Measurements from ENCODE around the gene TMEM106C. TPM values are rescaled to one million over a fixed set of nuclear protein-coding genes. Genes with fewer than 3 reads are reported as not detected.

Gene TMEM106C
- polyA plus RNA-seq, 1 donor (not counting 4 experiments of a cell fraction or from before 2014, with no cell fraction given) = 134 TPM

DNA sequence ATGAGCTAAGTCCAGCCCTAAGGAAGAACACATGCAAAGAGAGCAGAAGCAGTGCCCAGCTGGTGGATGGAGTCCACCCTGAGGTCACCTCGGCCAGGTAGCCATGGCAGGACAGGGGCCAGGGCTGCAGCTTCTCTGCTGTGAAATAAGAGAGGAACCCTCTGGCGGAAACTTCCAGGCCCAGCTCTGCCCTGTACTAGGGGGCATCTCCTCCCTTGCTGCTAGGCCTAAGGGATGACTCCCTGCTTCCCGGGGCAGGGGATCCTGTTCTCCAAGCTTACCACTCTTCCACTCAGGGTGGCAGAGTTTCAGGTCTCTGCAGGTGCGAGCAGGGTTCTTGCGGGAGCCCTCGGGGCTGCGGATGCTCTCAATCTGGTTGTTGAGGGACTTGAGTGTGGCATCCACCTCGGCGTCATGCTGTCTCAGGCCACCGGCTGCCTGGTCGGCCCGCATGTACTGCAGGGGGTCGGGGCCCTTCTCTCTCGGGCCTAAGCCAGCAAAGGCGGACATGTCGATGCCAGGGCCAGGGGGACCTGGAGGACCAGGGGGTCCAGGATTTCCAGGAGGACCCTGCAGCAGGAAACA lies 11.7 kb downstream of the TMEM106C start:
- TF ChIP-seq EZH2 (IDR thresholded peaks at IDR 0.05; ENCODE audit: low read length) = no peak
- TF ChIP-seq, protein P1, sequence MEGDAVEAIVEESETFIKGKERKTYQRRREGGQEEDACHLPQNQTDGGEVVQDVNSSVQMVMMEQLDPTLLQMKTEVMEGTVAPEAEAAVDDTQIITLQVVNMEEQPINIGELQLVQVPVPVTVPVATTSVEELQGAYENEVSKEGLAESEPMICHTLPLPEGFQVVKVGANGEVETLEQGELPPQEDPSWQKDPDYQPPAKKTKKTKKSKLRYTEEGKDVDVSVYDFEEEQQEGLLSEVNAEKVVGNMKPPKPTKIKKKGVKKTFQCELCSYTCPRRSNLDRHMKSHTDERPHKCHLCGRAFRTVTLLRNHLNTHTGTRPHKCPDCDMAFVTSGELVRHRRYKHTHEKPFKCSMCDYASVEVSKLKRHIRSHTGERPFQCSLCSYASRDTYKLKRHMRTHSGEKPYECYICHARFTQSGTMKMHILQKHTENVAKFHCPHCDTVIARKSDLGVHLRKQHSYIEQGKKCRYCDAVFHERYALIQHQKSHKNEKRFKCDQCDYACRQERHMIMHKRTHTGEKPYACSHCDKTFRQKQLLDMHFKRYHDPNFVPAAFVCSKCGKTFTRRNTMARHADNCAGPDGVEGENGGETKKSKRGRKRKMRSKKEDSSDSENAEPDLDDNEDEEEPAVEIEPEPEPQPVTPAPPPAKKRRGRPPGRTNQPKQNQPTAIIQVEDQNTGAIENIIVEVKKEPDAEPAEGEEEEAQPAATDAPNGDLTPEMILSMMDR (optimal IDR thresholded peaks at IDR 0.05 in 1 of 3, IDR thresholded peaks at IDR 0.05 in 1 of 3, conservative IDR thresholded peaks at IDR 0.05 in 1 of 3; ENCODE audit: extremely low read depth in 1 of 3, insufficient read depth in 2 of 3, low read length in 3 of 3) = no peak
- Histone ChIP-seq H3K9ac (ENCODE audit: control insufficient read depth, extremely low read depth, insufficient read depth, low read length) (no peak overlapping the region), H3K27ac (ENCODE audit: control insufficient read depth, insufficient read depth, low read length) (no peak overlapping the region), H3K4me1 (ENCODE audit: control insufficient read depth, extremely low read depth, insufficient read depth, low read length) (peaks cover 6% of the 10 kb centered on the region), H3K36me3 (ENCODE audit: control insufficient read depth in 2 of 2, extremely low read depth in 1 of 2, insufficient read depth in 2 of 2, low read length in 2 of 2) (no peaks in the 10 kb centered on the region), H3K9me3 (ENCODE audit: control insufficient read depth, low read depth, low read length) (no peaks in the 10 kb centered on the region), H3K4me3 (ENCODE audit: control insufficient read depth in 2 of 3, extremely low read depth in 1 of 3, insufficient read depth in 2 of 3, low read depth in 1 of 3, low read length in 3 of 3) (no peak overlapping the region), H3K79me2 (ENCODE audit: control insufficient read depth, insufficient read depth, low read length) (no peaks in the 10 kb centered on the region), H2AFZ (ENCODE audit: control insufficient read depth, low read length) (no peak overlapping the region), H4K20me1 (ENCODE audit: control insufficient read depth, extremely low read depth, insufficient read depth, low read length) (peaks cover 3% of the 10 kb centered on the region), H3K4me2 (ENCODE audit: control insufficient read depth, extremely low read depth, insufficient read depth, low read depth, low read length) (no peak overlapping the region), H3K9me1 (ENCODE audit: control insufficient read depth, extremely low read depth, insufficient read depth, low read length) (no peaks in the 10 kb centered on the region), H3K27me3 (ENCODE audit: control insufficient read depth, extremely low read depth, insufficient read depth, low read length) (peaks cover 13% of the 10 kb centered on the region)
- dilution Hi-C loops (cut with MboI; ENCODE audit: extremely low pct_ligation_motif_present, low sequenced_read_pairs) = no loop called here
- DNase-seq (ENCODE audit: low read depth, low spot score) (no peak), FAIRE-seq (no peak)

GRCh38 chr12:47975816-47976215 lies 12.4 kb downstream of the TMEM106C start:
- no peak overlapping the region for H2AFZ ChIP-seq (ENCODE audit: control insufficient read depth, low read length)
- H3K9me1 ChIP-seq (ENCODE audit: control insufficient read depth, extremely low read depth, insufficient read depth, low read length) = no peaks in the 10 kb centered on the region
- H3K79me2 ChIP-seq (ENCODE audit: control insufficient read depth, insufficient read depth, low read length) = no peaks in the 10 kb centered on the region
- TF ChIP-seq EZH2 (IDR thresholded peaks at IDR 0.05; ENCODE audit: low read length) = no peak
- TF ChIP-seq, protein P1 (optimal IDR thresholded peaks at IDR 0.05 in 1 of 3, IDR thresholded peaks at IDR 0.05 in 1 of 3, conservative IDR thresholded peaks at IDR 0.05 in 1 of 3; ENCODE audit: extremely low read depth in 1 of 3, insufficient read depth in 2 of 3, low read length in 3 of 3) = no peak
- H4K20me1 ChIP-seq (ENCODE audit: control insufficient read depth, extremely low read depth, insufficient read depth, low read length) = peaks cover 3% of the 10 kb centered on the region
- no peak overlapping the region for H3K9ac ChIP-seq (ENCODE audit: control insufficient read depth, extremely low read depth, insufficient read depth, low read length)
- FAIRE-seq (no peak), DNase-seq (ENCODE audit: low read depth, low spot score) (no peak)
- H3K27me3 ChIP-seq (ENCODE audit: control insufficient read depth, extremely low read depth, insufficient read depth, low read length) = peaks cover 18% of the 10 kb centered on the region
- H3K4me3 ChIP-seq (ENCODE audit: control insufficient read depth in 2 of 3, extremely low read depth in 1 of 3, insufficient read depth in 2 of 3, low read depth in 1 of 3, low read length in 3 of 3) = no peak overlapping the region
- no peak overlapping the region for H3K27ac ChIP-seq (ENCODE audit: control insufficient read depth, insufficient read depth, low read length)
- no peak overlapping the region for H3K4me2 ChIP-seq (ENCODE audit: control insufficient read depth, extremely low read depth, insufficient read depth, low read depth, low read length)
- no peaks in the 10 kb centered on the region for H3K9me3 ChIP-seq (ENCODE audit: control insufficient read depth, low read depth, low read length)
- H3K36me3 ChIP-seq (ENCODE audit: control insufficient read depth in 2 of 2, extremely low read depth in 1 of 2, insufficient read depth in 2 of 2, low read length in 2 of 2) = no peaks in the 10 kb centered on the region
- H3K4me1 ChIP-seq (ENCODE audit: control insufficient read depth, extremely low read depth, insufficient read depth, low read length) = peaks cover 6% of the 10 kb centered on the region
- dilution Hi-C loops (cut with MboI; ENCODE audit: extremely low pct_ligation_motif_present, low sequenced_read_pairs) = no loop called here

Measured in keratinocyte (primary cell).